Measurements from ENCODE around the gene CD151.

GRCh38 chr11:799641-800316 is 33.0 kb upstream of the CD151 start:
- TF ChIP-seq CTCF (conservative IDR thresholded peaks at IDR 0.05) (no peak), ZFX (IDR thresholded peaks at IDR 0.05) (no peak)
